HepG2 (cell line): ENCODE results near the gene NSMCE1.

Experiments used
- ARID2 ChIP-seq: sonication (generic); formaldehyde crosslinking; IDR thresholded peaks from 2 replicates; pipeline ENCODE4 v1.8.1; 2022; ENCODE audit warnings: mild to moderate bottlenecking, missing genetic modification reagents, borderline replicate concordance
- CREM ChIP-seq, 2 experiments: sonication (generic) in 1 of 2; formaldehyde crosslinking in 1 of 2; IDR thresholded peaks; 2 replicates each; pipeline versions ENCODE4 v1.4.0 to v1.6.1; 2016 to 2020; ENCODE audit warnings: antibody characterized with exemption in 1 of 2, mild to moderate bottlenecking in 1 of 2, missing genetic modification reagents in 1 of 2
- CTCF ChIP-seq: sonication (generic); formaldehyde crosslinking; IDR thresholded peaks from 2 replicates; pipeline ENCODE4 v1.5.0; 2020; ENCODE audit warnings: mild to moderate bottlenecking, missing genetic modification reagents, moderate library complexity
- MAFK ChIP-seq, 2 experiments: IDR thresholded peaks in 1 of 2; conservative IDR thresholded peaks in 1 of 2; 2 replicates each; pipeline ENCODE4 v1.6.1; 2011; ENCODE audit warnings: improper control_type of control experiment in 2 of 2, low read length in 2 of 2
- MLXIP ChIP-seq: sonication (generic); formaldehyde crosslinking; IDR thresholded peaks from 2 replicates; pipeline ENCODE4 v1.9.0; 2021; ENCODE audit warnings: missing genetic modification reagents, borderline replicate concordance
- POLR2AphosphoS2 ChIP-seq: IDR thresholded peaks from 2 replicates; pipeline ENCODE4 v1.6.1; 2011; ENCODE audit warnings: low read depth, low read length, improper control_type of control experiment
- PRPF4 ChIP-seq: fragments of 200-400 bp; formaldehyde crosslinking; IDR thresholded peaks from 2 replicates; pipeline ENCODE4 v1.6.1; 2016; ENCODE audit warnings: low read length, low read depth; ENCODE audit not compliant: poor library complexity, severe bottlenecking
- SRF ChIP-seq: IDR thresholded peaks from 2 replicates; pipeline ENCODE4 v1.6.1; 2011; ENCODE audit warnings: mild to moderate bottlenecking, low read depth, low read length, moderate library complexity
- SYNCRIP ChIP-seq: fragments of 200-400 bp; formaldehyde crosslinking; IDR thresholded peaks from 2 replicates; pipeline ENCODE4 v1.6.1; 2018; ENCODE audit warnings: mild to moderate bottlenecking, low read depth, low read length; ENCODE audit not compliant: insufficient read depth
- TFE3 ChIP-seq: IDR thresholded peaks from 2 replicates; pipeline ENCODE4 v1.6.1; 2016
- YY1 ChIP-seq: IDR thresholded peaks from 2 replicates; pipeline ENCODE4 v1.6.1; 2011; ENCODE audit warnings: low read length, low read depth, moderate library complexity, mild to moderate bottlenecking; ENCODE audit not compliant: insufficient read depth, insufficient replicate concordance
- ZNF24 ChIP-seq: fragments of 450-650 bp; IDR thresholded peaks from 2 replicates; pipeline ENCODE4 v1.6.1; 2017; ENCODE audit warnings: antibody characterized with exemption, mild to moderate bottlenecking
- ZZZ3 ChIP-seq: sonication (generic); formaldehyde crosslinking; IDR thresholded peaks from 2 replicates; pipeline ENCODE4 v1.4.0; 2020; ENCODE audit warnings: missing genetic modification reagents, mild to moderate bottlenecking, borderline replicate concordance
- TF ChIP-seq, protein P1 (sequence below): sonication (generic); formaldehyde crosslinking; IDR thresholded peaks from 2 replicates; pipeline ENCODE4 v1.9.0; 2021; ENCODE audit warnings: missing genetic modification reagents, mild to moderate bottlenecking, borderline replicate concordance

GRCh38 chr16:27238591-27238990, 30.0 kb downstream of the NSMCE1 start:
- TF ChIP-seq YY1 (no peak), CTCF (CRISPR knock-in tag) (no peak), CREM (IDR thresholded peaks at IDR 0.05) (no peak), CREM (CRISPR knock-in tag; IDR thresholded peaks at IDR 0.05) (no peak), MAFK (conservative IDR thresholded peaks at IDR 0.05 in 1 of 2, IDR thresholded peaks at IDR 0.05 in 1 of 2; ENCODE audit: low read length in 2 of 2) (no peak), ARID2 (no peak), SRF (no peak), PRPF4 (no peak), MLXIP (CRISPR knock-in tag) (no peak), POLR2AphosphoS2 (no peak), ZZZ3 (no peak), ZNF24 (no peak), TFE3 (CRISPR knock-in tag) (no peak), SYNCRIP (no peak)
- TF ChIP-seq, protein P1, sequence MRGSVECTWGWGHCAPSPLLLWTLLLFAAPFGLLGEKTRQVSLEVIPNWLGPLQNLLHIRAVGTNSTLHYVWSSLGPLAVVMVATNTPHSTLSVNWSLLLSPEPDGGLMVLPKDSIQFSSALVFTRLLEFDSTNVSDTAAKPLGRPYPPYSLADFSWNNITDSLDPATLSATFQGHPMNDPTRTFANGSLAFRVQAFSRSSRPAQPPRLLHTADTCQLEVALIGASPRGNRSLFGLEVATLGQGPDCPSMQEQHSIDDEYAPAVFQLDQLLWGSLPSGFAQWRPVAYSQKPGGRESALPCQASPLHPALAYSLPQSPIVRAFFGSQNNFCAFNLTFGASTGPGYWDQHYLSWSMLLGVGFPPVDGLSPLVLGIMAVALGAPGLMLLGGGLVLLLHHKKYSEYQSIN (CRISPR knock-in tag), result no peak
